DMS53 treated with DMSO at 0.1 percent for 48 hours (cell line): Measurements from ENCODE around the gene HCK.
A peak's percentile ranks its signal among the peaks of the same experiment; 100 is the strongest.
"Not testable (repeated sequence)": the region's sequence is repeated elsewhere in the genome, so short reads cannot be mapped to it uniquely, and the experiment has no call there.

ENCODE experiments used
- DNase-seq: peaks from one replicate; lab custom pipeline; 2025; ENCODE audit not compliant: unreplicated experiment; lab: John Stamatoyannopoulos, UW

HCK gene

DNA sequence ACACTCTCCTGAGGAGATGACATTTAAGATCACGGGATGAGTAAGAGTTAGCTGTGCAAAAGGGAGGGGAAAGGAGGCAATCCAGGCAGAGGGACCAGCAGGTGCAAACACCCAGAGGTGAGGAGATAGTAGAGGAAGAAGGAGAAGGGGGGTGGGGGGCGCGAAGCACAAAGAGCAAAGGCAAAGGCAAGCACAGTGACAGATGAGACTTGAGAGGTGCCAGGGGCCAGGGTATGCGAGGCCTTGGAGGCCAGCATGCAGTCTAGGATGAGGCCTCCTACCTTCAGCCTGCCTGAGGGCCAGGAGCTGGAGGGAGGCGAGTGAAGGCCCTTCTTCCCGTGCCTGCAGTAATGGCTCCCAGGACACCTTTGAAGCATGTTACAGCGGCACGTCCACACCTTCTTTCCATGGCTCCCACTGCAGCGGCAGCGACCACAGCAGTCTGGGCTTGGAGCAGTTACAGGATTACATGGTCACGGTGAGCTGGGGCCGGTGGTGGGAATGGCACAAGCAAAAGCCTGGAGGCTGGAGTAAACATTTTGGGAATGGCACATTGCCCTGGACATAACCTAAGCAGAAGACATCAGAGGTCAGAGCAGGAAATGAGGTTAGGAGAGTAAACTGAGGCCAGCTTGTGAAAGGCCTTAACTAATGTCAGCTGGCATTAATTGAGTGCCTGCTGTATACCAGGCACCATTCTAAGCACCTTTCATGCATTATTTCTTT lies 23.2 kb upstream of the HCK start:
- no peak for DNase-seq

DNA sequence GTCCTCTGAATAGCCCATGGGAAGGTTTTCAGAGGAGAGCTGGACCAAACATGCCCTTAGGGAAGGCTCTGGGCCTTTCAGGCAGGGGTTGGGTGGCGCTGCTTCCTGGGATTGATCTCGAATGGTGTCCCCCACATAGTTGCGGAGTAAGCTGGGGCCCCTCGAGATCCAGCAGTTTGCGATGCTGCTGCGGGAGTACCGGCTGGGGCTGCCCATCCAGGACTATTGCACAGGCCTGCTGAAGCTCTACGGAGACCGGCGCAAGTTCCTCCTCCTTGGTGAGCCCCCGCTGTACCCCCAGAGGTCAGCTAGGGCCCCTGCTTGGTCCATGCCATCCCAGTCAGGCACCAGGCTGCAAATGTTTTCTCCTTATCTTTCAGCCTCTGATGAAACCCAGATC lies 22.5 kb upstream of the HCK start:
- no peak for DNase-seq

DNA sequence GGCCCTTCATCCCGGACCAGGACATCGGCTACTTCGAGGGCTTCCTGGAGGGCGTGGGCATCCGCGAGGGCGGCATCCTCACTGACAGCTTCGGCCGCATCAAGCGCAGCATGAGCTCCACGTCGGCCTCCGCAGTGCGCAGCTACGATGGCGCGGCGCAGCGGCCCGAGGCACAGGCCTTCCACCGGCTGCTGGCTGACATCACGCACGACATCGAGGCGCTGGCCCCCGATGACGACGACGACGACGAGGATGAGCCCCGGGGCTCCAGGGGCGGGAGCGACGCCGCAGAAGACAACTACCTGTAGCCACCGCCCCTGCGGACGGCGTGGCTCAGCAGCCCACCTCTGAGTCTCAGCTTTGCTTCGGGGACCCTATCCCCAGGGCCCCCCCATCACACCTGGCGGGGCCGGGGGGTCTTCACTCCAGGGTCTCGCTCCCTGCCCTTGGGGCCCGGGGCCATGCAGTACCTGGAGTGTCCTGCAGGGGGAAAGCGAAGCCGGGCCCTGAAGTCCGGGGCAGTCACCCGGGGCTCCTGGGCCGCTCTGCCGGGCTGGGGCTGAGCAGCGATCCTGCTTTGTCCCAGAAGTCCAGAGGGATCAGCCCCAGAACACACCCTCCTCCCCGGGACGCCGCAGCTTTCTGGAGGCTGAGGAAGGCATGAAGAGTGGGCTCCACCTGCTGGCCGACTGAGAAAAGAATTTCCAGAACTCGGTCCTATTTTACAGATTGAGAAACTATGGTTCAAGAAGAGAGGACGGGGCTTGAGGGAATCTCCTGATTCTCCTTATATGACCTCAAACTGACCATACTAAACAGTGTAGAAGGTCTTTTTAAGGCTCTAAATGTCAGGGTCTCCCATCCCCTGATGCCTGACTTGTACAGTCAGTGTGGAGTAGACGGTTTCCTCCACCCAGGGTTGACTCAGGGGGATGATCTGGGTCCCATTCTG lies 20.8 kb upstream of the HCK start:
- DNase-seq: peak; percentile 82

DNA sequence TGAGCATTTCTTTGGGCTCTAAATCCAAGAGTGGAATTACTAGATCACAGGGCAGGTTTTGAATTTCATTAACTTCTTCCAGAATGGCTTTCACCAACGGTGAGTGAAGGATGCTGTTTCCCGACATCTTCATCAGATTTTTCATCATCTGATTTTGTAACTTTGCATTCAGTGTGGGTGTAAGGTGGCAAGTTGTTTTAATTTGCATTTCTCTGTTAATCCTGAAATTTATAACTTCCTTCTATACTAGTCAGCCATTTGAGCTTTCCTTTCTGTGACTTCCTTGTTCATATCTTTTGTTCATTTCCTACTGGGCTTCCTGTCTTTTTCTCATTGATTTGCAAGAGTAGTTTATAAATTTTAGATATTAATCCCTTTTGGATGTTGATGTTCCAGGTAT lies 18.7 kb upstream of the HCK start:
- no peak for DNase-seq

DNA sequence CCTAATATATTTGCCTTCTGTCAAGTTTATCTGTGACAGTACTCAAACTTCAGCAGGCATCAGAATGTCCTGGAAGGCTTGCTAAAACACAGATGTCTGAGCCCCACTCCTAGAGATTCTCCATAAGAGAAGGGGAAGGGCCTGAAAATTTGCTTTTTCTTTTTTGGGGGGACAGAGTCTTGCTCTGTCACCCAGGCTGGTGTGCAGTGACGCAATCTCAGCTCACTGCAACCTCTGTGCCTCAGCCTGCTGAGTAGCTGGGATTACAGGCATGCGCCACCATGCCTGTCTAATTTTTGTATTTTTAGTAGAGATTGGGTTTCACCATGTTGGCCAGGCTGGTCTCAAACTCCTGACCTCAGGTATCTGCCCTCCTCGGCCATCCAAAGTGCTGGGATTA lies 18.3 kb upstream of the HCK start:
- not testable (repeated sequence) for DNase-seq

DNA sequence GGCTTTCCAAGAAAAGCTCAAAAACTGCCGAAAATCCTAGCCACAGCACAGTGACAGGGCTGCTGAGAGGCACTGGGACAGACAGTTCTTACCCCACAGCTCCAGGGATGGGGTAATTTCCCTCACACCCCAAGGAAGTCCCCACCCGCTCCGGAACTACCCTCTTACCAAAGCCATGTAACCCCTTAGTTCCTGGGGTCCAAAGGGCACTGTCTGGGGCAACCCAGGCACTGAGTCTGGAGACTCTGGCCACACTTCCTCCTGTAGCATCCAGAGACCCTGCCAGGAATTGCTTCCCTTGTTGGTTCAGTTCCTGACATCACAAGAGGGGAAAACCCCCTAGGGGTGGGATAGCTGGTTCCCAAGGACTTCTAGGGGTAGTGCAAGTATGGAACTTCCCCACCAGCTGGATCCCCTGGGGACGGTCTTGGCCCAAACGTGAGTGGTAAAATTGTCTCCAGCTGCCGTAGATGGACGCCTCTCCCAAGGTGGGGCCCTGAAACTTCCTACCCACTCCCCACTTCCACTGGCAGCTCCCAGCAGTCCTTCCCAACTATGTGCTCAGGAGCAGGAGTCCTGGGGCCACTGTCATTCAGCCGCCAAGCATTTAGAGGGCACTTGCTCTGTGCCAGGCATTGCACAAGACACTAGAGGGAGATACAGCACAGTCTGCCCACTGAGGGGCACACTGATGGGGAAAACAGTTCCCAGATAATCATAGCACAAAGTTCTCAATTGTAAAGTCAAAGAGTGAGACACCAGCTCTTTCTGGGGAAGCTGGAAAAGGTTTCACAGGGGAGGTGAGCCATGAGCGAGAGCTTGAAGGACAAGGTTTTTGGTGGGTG lies 17.2 kb upstream of the HCK start:
- no peak for DNase-seq

DNA sequence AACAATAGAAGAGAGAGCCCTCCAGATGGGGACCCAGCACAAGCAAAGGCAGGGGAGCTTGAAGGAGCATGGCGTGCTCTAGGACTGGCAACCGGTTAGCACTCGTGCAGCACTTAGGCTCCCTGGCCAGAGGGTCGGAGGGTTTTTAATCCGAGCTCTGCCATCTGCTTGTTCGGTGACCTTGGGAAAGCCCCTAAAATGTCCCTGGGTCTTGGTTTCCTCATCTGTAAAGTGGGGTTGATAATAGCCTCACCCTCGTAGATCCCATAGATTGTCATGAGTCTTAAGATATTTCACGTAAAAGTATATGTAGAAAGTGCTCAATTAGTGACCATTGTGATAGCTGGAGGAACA lies 16.6 kb upstream of the HCK start:
- DNase-seq: no peak

DNA sequence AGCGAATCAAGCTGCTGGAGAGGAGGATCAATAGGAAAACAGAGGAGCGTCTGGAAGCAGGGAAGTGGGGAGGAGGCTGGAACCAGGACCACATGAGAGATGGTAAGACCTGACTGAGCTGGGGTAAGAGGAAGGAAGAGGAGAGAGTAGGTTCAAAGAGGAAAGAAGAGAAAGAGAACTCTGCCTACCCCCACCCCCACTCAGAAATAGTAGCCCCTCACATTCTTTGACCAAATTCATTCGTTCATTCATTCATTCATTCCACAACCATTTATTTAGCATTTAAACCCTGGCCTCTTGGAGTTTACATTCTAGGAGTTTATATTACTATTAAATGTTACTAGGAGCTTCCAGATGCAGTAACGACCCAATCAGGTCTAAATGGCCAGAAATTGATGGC lies 15.8 kb upstream of the HCK start:
- no peak for DNase-seq

DNA sequence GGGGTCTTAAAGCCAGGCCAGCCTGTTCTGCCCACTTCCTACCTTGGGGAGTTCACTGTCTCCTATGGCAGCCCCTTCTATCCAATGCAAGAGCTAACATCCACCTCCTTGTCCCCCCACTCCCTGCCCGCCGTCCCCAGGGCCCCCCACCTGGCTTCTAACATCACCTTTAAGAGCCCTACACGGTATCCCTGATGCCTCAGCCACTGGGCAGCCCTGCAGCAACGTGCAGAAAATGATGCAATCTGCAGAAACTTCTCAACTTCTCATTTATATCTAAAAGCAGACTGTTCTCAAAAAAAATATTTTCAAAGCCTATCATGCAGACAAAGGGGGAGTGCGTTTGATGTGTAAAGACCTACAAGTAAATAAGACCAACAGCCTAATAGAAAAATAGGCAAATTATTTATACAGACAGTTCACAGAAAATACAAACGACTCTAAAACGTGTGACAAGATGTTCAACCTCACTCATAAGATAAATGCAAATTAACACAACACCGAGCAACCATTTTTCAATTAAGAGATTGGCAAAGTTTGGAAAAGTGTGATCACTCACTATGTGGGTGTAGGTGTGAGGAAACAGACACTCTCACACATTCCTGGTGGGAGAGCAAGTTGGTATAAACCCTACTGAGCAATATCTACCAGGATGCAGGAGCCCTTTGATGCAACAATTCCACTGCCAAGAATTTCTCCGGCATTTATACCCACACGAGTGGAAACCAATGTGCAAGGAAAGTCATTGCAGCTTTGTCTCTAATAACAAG lies 15.1 kb upstream of the HCK start:
- DNase-seq: peak; percentile 42

DNA sequence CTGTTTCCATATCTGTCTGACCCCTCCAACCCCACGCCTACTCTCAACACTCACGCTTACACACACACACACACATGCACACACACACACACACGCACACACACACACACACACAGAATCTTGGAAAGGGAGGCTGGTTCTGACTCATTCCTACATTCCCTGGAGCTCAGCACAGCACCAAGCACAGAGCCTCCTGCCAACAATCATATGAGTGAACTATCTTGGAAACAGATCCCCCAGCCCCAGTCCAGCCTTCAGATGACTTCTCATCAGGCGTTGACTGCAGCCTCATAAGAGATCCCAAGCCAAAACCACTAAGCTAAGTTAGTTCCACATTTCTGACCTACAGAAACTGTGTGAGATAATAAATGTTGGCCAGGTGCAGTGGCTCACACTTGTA lies 14.1 kb upstream of the HCK start:
- DNase-seq: no peak

DNA sequence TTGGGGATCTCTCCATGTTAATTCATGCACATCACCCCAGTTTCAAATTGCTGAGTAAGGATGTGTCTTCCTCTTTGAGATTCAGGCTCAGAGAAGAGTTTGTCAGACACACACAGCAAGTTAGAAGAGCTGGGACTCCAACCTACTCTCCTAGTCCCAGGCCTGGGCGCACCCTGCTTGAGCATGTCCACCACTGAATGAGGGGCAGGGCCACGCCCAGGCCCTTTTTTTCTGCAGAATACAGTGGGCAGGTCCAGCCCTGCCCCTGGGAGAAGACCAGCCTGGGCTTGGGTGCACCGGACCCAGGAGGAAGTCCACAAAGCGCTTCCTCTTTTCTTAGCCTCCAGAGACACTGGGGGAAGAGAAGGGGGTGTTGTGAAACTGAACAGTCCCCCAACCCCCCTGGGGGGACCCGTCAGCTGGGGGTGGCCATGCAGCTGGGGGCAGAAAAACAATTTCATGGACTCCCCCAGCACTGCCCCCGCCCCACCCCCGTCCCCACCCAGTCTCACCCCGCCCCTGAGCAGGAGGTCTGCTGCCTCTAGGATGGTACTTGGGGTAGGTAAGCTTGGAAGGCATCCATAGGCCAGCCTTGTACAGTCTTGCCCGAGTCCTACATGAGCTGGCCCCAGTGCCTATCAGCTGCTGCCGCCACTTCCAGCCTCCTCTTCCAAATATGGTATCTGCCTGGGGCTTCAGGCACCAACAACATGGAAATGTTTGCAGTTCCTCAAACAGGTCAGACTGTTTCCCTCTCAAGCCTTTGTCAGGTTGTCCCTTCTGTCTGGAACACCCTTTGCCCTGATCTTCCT lies 11.7 kb upstream of the HCK start:
- no peak for DNase-seq

DNA sequence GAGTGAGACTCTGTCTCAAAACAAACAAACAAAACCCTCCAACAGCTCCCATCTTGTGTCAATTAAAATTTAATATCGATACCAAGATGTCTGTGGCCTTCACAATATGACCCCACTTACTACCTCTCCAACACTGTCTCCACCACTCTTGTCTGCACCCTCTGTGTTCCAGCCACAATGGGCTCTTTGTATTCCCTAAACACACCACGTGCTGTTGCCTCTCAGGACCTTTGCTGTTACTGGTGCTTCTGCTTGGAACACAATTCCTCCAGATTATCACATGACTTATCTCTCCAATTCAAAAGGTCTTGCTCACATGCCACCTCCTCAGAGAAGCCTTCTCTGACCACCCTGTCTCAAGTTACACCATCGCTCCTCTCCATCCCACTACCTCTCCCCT lies 6.0 kb upstream of the HCK start:
- no peak for DNase-seq

DNA sequence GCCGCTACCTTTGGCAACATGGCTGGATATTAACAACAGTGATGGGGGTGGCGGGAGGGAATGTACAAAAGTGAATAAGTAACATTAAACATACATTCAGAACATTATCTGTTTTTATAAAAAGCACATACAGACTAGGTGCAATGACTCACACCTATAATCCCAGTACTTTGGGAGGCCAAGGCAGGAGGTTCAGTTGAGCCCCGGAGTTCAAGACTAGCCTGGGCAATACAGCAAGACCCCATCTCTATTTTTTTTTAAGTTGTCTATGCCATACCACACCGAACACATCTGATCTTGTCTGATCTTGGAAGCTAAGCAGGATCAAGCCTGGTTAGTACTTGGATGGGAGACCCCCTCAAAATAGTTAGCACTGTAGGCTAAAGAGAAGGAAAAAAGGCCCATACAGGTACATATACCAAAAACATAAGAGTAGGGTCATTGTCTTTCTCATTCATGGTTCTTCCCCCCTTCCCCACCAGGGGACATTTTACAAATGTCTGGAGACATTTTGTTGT lies 1.7 kb upstream of the HCK start:
- DNase-seq: no peak

DNA sequence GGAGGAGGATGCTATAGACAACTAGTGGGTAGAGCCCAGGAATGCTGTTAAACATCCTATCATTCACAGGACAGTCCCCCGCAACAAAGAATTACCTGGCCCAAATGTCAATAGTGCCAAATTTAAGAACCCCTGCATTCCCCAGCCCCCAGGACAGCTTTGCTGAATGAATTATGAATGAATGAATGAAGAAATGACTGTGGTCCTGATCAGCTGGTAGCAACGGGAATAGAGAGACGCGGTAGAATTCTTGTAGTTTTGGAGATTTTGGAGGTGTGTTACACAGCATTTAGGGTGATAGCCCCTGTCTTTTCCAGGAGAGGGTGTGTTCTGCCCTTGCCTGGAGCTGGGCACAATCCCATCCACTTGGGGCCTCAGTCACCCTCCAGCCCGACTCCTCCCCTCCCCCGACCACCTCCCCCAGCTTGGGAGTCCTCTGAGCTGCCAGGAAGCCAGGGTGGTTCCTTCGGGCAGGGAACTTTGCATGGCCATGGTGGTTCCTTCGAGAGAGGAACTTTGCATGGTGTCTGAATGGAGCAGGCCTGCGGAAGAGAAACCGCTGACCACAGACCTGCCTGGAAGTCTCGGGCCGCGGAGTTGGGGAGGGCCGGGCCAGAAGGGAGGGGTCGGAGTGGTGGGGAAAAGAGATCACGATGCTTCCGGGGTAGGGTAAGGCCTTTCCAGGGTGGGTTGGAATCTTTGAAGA lies 1.0 kb upstream of the HCK start:
- DNase-seq: no peak

DNA sequence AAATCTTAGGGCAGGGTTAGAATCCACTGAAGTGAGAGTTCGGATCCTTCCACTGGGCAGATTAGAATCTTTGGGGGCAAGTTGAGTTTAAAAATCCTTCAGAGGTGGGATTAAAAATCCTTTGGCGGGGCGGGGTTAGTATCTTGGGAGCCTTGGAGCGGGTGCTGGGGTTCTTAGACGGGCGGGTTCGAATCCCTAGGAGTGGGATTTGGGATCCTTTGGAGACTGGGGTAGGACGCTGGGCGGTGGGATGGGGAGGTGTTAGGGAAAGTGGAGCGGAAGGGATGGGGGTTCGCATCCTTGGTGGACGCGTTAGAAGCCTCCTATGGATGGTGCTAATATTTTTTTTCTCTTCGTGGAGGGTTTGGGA lies 337 bp upstream of the HCK start:
- DNase-seq: no peak

DNA sequence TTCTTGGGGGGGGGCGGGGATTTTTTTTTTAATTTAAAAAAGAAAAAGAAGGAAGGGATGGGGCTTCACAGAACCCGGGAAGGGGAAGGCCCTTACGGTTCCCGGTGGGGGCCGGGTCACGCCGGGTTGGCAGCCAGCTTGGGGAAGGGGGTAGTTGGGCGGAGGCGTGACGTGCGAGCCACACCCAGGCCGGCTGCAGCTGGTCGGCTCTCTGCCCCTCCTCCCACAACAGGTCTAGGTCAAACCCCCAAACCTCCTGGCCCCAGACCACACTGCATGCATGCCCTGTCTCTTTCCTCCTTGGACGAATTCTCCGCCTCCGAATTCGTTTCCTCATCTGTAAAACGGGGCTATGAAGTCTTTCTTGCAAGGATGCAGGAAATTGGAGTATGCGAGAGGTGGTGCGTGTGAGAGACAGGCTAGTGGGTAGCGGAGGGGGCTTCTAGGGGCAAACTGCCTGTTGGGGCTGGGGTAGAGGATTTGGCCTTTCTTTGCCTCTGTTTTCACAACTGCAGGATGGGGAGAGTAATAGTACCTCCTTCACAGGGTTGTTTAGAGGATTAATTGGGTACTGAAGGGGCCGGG lies 828 bp downstream of the HCK start:
- DNase-seq: no peak

DNA sequence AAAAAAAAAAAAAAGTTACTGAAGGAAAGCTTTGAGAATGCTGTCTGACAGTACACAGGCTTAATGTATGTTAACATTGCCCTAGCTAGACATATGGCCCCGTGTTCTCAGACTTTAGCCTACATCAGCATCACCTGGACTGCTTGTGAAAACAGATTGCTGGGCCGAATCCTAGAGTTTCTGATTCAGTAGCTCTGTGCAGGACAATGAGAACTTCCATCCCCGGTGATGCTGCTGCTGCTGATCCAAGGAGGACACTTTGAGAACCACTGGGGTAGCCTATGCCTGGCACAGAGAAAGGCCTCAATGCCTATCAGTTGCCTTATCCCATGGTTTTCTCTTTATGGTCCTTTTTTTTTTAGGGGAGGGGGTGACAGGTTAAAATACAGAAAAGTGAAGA lies 1.6 kb downstream of the HCK start:
- no peak for DNase-seq

DNA sequence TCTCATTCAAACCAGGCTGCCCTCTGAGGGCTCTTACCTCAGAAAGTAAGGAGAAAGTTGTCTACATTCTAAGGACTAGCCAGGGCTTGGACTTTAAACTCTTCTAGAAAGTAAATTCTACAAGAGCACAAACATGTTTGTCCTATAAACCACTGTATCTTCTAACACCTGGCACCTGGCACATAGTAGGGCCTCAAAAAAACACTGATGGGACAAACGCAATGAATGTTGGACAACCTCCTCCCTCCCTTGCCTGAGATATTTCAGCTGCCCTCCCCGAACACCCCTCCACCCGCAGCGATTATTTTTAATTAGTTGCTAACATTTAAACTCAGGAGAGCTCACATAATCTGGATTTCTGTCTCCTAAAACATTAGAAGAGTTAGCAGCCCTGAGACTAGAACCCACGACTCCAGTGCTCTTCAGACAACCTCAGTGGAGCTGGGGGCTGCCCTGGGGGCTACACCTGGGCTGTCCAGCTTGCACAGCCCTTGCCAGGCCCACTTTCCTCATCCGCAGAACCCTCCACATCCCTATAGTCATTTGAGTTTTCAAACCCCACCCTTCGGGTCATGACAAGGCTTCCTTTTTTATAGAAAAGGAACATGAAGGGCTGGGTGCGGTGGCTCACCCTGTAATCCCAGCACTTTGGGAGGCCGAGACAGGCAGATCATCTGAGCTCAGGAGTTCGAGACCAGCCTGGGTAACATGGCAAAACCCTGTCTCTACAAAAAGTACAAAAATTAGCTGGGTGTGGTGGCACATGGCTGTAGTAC lies 4.9 kb downstream of the HCK start:
- DNase-seq: no peak
